Mesenchymal stem cell (in vitro differentiated cells and primary cell): ENCODE measurements around the gene FAM180A.
A peak's percentile ranks its signal among the peaks of the same experiment; 100 is the strongest.
"Not testable (repeated sequence)": the region's sequence is repeated elsewhere in the genome, so short reads cannot be mapped to it uniquely, and the experiment has no call there.

ENCODE experiments used
- DNase-seq: peaks from one replicate; pipeline ENCODE4 v3.0.0-alpha.2; 2013
- H2AFZ ChIP-seq: one replicate; pipeline ENCODE4 v1.6.1; 2013; ENCODE audit warnings: low read depth, mild to moderate bottlenecking, control low read depth, inconsistent platforms, low read length, moderate library complexity
- H2AK5ac ChIP-seq: 2 replicates; pipeline ENCODE4 v1.6.1; 2013; ENCODE audit warnings: low read length, moderate library complexity, mild to moderate bottlenecking, inconsistent platforms; ENCODE audit not compliant: severe bottlenecking
- H2BK120ac ChIP-seq: one replicate; pipeline ENCODE4 v1.6.1; 2013; ENCODE audit warnings: low read depth, mild to moderate bottlenecking, inconsistent platforms, low read length, moderate library complexity
- H2BK12ac ChIP-seq, 2 experiments: one replicate each; pipeline ENCODE4 v1.6.1; 2013; ENCODE audit warnings: inconsistent platforms in 2 of 2, low read length in 2 of 2, mild to moderate bottlenecking in 2 of 2, moderate library complexity in 2 of 2, control low read depth in 1 of 2
- H2BK15ac ChIP-seq: one replicate; pipeline ENCODE4 v1.6.1; 2013; ENCODE audit warnings: mild to moderate bottlenecking, low read depth, inconsistent platforms; ENCODE audit not compliant: poor library complexity, severe bottlenecking
- H2BK5ac ChIP-seq: 2 replicates; pipeline ENCODE4 v1.6.1; 2013; ENCODE audit warnings: low read depth, mild to moderate bottlenecking, low read length, control low read depth, inconsistent platforms; ENCODE audit not compliant: poor library complexity, severe bottlenecking
- H3K14ac ChIP-seq, 2 experiments: one replicate each; pipeline ENCODE4 v1.6.1; 2013; ENCODE audit warnings: inconsistent platforms in 2 of 2, low read length in 2 of 2, control low read depth in 1 of 2, mild to moderate bottlenecking in 1 of 2, moderate library complexity in 1 of 2
- H3K18ac ChIP-seq, 2 experiments: one replicate each; pipeline ENCODE4 v1.6.1; 2013; ENCODE audit warnings: inconsistent platforms in 2 of 2, low read length in 2 of 2, control low read depth in 1 of 2, low read depth in 1 of 2, mild to moderate bottlenecking in 1 of 2
- H3K23ac ChIP-seq, 2 experiments: one replicate each; pipeline ENCODE4 v1.6.1; 2013; ENCODE audit warnings: inconsistent platforms in 2 of 2, low read length in 2 of 2, mild to moderate bottlenecking in 2 of 2, moderate library complexity in 2 of 2, control low read depth in 1 of 2
- H3K27ac ChIP-seq: 2 replicates; pipeline ENCODE4 v1.5.1; 2013; ENCODE audit warnings: mild to moderate bottlenecking, moderate library complexity, low read length, control low read depth, inconsistent platforms; ENCODE audit not compliant: poor library complexity, severe bottlenecking
- H3K27me3 ChIP-seq, 2 experiments: 2 replicates each; pipeline versions ENCODE4 v1.6.1 to v1.7.0; 2013; ENCODE audit warnings: low read length in 2 of 2, mild to moderate bottlenecking in 2 of 2, moderate library complexity in 2 of 2, control low read depth in 1 of 2, inconsistent platforms in 1 of 2; ENCODE audit not compliant: control insufficient read depth in 1 of 2, insufficient read depth in 1 of 2
- H3K36me3 ChIP-seq, 2 experiments: 2 replicates each; pipeline versions ENCODE4 v1.6.1 to v1.7.0; 2013; ENCODE audit warnings: low read length in 2 of 2, control low read depth in 1 of 2, inconsistent platforms in 1 of 2, low read depth in 1 of 2, mild to moderate bottlenecking in 1 of 2; ENCODE audit not compliant: insufficient read depth in 2 of 2, control insufficient read depth in 1 of 2
- H3K4ac ChIP-seq, 2 experiments: one replicate each; pipeline ENCODE4 v1.6.1; 2013; ENCODE audit warnings: inconsistent platforms in 2 of 2, low read length in 2 of 2, mild to moderate bottlenecking in 2 of 2, moderate library complexity in 2 of 2, control low read depth in 1 of 2, low read depth in 1 of 2
- H3K4me1 ChIP-seq: 2 replicates; pipeline ENCODE4 v1.6.1; 2013; ENCODE audit warnings: low read depth, low read length, control low read depth; ENCODE audit not compliant: control insufficient read depth, insufficient read depth
- H3K4me2 ChIP-seq: 2 replicates; pipeline ENCODE4 v1.6.1; 2013; ENCODE audit warnings: low read length, mild to moderate bottlenecking, inconsistent platforms; ENCODE audit not compliant: poor library complexity, severe bottlenecking
- H3K4me3 ChIP-seq, 2 experiments: 2 replicates each; pipeline versions ENCODE4 v1.5.1 to v1.7.0; 2013; ENCODE audit warnings: low read length in 2 of 2, mild to moderate bottlenecking in 2 of 2, control low read depth in 1 of 2, low read depth in 1 of 2; ENCODE audit not compliant: insufficient read depth in 1 of 2
- H3K79me1 ChIP-seq: replicated peaks from 2 replicates; pipeline ENCODE4 v1.6.1; 2013; ENCODE audit warnings: mild to moderate bottlenecking, control low read depth, low read length, inconsistent platforms; ENCODE audit not compliant: poor library complexity, severe bottlenecking
- H3K9ac ChIP-seq: 2 replicates; pipeline ENCODE4 v1.7.0; 2013; ENCODE audit warnings: mild to moderate bottlenecking, low read length, moderate library complexity
- H3K9me3 ChIP-seq: 2 replicates; pipeline ENCODE4 v1.7.0; 2013; ENCODE audit warnings: mild to moderate bottlenecking, low read length; ENCODE audit not compliant: control insufficient read depth
- H4K8ac ChIP-seq: one replicate; pipeline ENCODE4 v1.6.1; 2013; ENCODE audit warnings: inconsistent platforms, mild to moderate bottlenecking, low read length, moderate library complexity
- H4K91ac ChIP-seq: one replicate; pipeline ENCODE4 v1.6.1; 2013; ENCODE audit warnings: mild to moderate bottlenecking, low read length, inconsistent platforms
- WGBS: methylation state at CpG from one replicate; pipeline ENCODE4 v1.1.7; 2013; ENCODE audit warnings: mixed read lengths; 5-methylcytosine and 5-hydroxymethylcytosine counted together

The FAM180A gene

DNA sequence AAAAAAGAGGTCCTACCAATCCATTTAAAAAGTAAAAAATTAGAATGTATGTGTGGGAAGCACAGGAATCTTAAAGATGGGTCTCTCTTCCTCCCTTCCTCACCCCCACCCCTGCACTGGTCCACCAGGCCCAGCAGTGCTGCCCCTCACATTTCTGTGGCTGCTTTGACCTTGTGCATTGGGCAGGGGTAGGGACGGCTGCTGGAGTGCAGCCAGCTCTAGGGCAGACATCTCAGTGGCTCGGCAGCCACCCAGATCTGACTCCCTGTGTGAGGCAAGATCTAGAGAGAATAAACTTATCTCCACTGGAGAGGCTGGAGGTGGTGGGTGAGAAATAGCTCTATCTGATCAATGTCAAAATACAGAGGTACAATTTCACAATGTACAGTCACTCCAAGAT lies 6.7 kb downstream of the FAM180A start:
- no peak overlapping the region for H3K18ac ChIP-seq
- H3K36me3 ChIP-seq: peaks cover 0 to 60% of the 10 kb centered on the region in 2 experiments
- 65% methylated on average over 2 of the region's 2 CpGs for WGBS

DNA sequence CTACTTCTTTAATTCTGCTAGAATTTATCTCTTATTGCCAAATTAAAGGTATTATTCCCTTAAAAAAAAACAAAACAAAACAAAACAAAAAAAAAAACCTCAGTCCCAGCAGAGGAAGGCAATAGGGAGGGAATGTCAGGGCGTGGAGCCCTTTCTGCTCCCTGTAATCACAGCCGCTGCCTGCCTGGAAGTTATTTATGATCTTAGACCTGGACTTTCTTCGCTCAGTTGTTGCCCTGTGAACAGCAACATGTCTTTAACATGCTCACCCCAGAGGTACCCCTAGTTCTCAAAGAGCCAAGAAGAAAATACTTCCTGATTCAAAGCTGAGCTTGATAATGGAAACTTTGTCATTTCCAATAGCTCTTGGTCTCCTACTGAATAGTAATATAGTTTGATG lies 7.7 kb downstream of the FAM180A start:
- no peak for DNase-seq
- H2BK120ac ChIP-seq: no peak overlapping the region
- H3K18ac ChIP-seq: no peak overlapping the region
- 82% methylated on average over 3 of the region's 3 CpGs for WGBS
- H2BK5ac ChIP-seq: no peak overlapping the region
- no peaks in the 10 kb centered on the region for H3K9me3 ChIP-seq
- peak overlapping the region; percentile 13 for H3K9ac ChIP-seq
- H4K91ac ChIP-seq: no peak overlapping the region
- H3K79me1 ChIP-seq: no peaks in the 10 kb centered on the region
- no peak overlapping the region for H4K8ac ChIP-seq
- no peak overlapping the region for H3K4me2 ChIP-seq
- H2BK12ac ChIP-seq: no peak overlapping the region
- H3K23ac ChIP-seq: no peak overlapping the region
- no peak overlapping the region for H3K27ac ChIP-seq
- no peak overlapping the region for H2BK15ac ChIP-seq
- H2AFZ ChIP-seq: no peak overlapping the region
- no peaks in the 10 kb centered on the region for H3K4me1 ChIP-seq
- no peak overlapping the region for H3K4ac ChIP-seq
- no peak overlapping the region for H2AK5ac ChIP-seq
- no peak overlapping the region for H3K14ac ChIP-seq
- peaks cover 0 to 27% of the 10 kb centered on the region in 2 experiments for H3K27me3 ChIP-seq
- peaks cover 0 to 66% of the 10 kb centered on the region in 2 experiments for H3K36me3 ChIP-seq
- no peak overlapping the region for H3K4me3 ChIP-seq

More for the DNA sequence above, 6.7 kb downstream of the FAM180A start:
- Histone ChIP-seq H2BK5ac (no peak overlapping the region), H3K4ac (no peak overlapping the region), H2BK12ac (no peak overlapping the region), H3K4me3 (peak overlapping the region in 1 of 2 experiments; percentile 48), H3K14ac (no peak overlapping the region), H4K8ac (no peak overlapping the region), H4K91ac (no peak overlapping the region), H3K23ac (no peak overlapping the region), H3K4me2 (no peak overlapping the region), H2AK5ac (no peak overlapping the region), H3K27me3 (peaks cover 0 to 25% of the 10 kb centered on the region in 2 experiments), H3K4me1 (no peaks in the 10 kb centered on the region), H2BK15ac (no peak overlapping the region), H3K79me1 (no peaks in the 10 kb centered on the region), H2AFZ (no peak overlapping the region), H3K27ac (no peak overlapping the region), H3K9me3 (no peaks in the 10 kb centered on the region), H2BK120ac (no peak overlapping the region), H3K9ac (peak overlapping the region; percentile 56)
- no peak for DNase-seq

DNA sequence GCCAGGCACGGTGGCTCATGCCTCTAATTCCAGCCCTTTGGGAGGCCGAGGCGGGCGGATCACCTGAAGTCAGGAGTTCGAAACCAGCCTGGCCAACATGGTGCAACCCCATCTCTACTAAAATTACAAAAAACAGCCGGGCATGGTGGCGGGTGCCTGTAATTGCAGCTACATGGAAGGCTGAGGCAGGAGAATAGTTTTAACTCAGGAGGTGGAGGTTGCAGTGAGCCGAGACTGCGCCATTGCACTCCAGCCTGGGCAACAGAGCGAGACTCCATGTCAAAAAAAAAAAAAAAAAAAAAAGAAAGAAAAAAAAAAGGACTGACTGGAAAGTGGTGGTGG lies 11.3 kb downstream of the FAM180A start:
- H2AFZ ChIP-seq, H2BK12ac ChIP-seq, H4K8ac ChIP-seq, H2BK15ac ChIP-seq, DNase-seq, H2AK5ac ChIP-seq, H3K79me1 ChIP-seq, H2BK5ac ChIP-seq, H3K4me2 ChIP-seq, H3K9me3 ChIP-seq, H3K27ac ChIP-seq, H3K4me1 ChIP-seq, H3K9ac ChIP-seq, H2BK120ac ChIP-seq, H3K18ac ChIP-seq, H4K91ac ChIP-seq, H3K4ac ChIP-seq, H3K4me3 ChIP-seq, H3K14ac ChIP-seq, H3K23ac ChIP-seq: not testable (repeated sequence)
- Histone ChIP-seq H3K27me3 (peaks cover 0 to 13% of the 10 kb centered on the region in 2 experiments), H3K36me3 (peaks cover 0 to 87% of the 10 kb centered on the region in 2 experiments)
- 91% methylated on average over 8 of the region's 10 CpGs for WGBS

DNA sequence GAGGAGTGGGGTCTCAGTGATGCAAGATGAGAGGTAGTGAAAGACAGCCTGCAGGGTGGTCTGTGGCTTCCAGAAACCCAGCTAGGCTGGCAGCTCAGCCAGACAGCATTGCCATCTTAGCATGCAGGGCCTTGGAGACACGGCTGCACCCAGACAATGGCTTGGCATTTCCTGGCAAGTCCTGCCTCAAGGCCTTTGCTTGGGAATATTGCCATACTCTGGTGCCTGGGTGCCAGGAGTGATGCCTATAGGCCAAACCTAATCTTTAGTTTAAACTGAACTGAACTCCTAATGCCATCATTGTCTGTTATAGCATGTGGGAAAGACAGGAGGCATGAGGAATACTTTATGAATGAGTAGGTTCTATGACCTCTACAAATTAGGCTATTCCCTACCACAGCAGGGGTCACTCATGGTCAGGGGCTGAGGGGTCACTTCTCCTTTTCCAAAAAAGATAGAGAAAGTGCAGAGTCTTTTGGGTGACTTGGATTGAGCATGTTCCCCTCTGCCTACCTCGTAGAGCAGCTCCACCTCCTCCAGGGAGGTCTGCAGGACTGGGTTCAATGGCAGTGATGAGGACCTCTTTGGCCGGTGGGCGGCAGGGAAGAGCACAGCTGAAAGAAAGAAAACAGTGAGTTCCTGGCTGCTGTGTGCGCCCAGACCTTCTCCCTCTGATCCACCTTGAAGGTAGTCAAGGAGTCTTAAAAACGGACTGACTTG lies 11.9 kb downstream of the FAM180A start:
- Histone ChIP-seq H3K27ac (no peak overlapping the region), H3K18ac (no peak overlapping the region), H3K4me3 (no peak overlapping the region), H3K4me1 (no peaks in the 10 kb centered on the region), H2BK120ac (no peak overlapping the region), H4K8ac (no peak overlapping the region), H3K4me2 (no peak overlapping the region), H4K91ac (no peak overlapping the region), H3K9me3 (no peaks in the 10 kb centered on the region), H3K27me3 (peaks cover 0 to 8% of the 10 kb centered on the region in 2 experiments), H2BK5ac (no peak overlapping the region), H3K4ac (no peak overlapping the region), H2BK15ac (no peak overlapping the region), H3K9ac (no peak overlapping the region), H2AK5ac (no peak overlapping the region), H3K14ac (no peak overlapping the region), H3K23ac (no peak overlapping the region), H2AFZ (no peak overlapping the region), H3K36me3 (peaks cover 0 to 87% of the 10 kb centered on the region in 2 experiments), H2BK12ac (no peak overlapping the region), H3K79me1 (no peaks in the 10 kb centered on the region)
- no peak for DNase-seq
- 87% methylated on average over 6 of the region's 6 CpGs for WGBS
